HG02970 (cell line): ENCODE results near the gene ZFYVE28.

Experiments
- ATAC-seq: cut with Tn5 transposase; IDR thresholded peaks from one replicate; pipeline ENCODE4 v1.9.1; 2021; ENCODE audit warnings: mild to moderate bottlenecking, moderate library complexity, moderate number of reproducible peaks; ENCODE audit not compliant: unreplicated experiment, low FRiP score

ZFYVE28 gene

DNA sequence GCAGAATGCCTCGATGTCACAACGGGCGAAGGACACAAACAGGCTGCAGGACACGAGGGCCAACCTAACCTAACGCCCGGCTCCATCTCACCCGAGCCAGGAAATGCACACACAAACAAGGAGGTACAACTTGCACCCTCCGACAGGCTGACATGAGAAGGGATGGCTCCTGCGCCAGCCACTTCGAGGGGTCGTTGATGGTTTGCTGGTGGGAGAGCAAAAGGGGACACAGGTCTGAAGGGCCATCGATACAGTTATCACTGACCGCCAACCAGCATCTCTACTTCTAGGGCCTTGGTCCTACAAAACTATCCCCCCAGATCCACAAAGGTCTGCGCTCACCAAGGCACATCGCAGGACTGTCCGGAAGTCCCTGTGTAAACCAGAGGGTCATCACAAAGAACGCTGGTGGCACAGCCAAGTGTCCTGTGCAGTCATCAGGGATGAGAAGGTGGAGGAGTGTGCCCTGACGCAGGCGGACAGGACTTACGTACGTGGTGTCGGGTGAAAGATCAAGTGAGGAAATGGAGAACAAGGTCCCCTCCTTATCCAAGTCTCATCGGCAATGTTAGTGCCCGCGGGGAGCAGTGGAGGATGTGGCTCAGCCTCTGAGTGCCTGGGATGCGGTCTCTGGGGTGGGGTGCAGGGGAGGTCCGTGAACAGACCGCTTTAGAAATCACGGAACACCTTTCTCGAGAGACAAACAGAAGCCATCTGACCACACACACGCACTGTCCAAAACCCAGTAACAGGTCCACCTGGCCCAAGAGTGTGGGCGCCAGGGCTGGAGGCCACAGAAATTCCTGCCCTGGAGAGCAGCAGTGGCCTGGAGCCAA is 163.6 kb downstream of the ZFYVE28 start:
- ATAC-seq, result no peak

DNA sequence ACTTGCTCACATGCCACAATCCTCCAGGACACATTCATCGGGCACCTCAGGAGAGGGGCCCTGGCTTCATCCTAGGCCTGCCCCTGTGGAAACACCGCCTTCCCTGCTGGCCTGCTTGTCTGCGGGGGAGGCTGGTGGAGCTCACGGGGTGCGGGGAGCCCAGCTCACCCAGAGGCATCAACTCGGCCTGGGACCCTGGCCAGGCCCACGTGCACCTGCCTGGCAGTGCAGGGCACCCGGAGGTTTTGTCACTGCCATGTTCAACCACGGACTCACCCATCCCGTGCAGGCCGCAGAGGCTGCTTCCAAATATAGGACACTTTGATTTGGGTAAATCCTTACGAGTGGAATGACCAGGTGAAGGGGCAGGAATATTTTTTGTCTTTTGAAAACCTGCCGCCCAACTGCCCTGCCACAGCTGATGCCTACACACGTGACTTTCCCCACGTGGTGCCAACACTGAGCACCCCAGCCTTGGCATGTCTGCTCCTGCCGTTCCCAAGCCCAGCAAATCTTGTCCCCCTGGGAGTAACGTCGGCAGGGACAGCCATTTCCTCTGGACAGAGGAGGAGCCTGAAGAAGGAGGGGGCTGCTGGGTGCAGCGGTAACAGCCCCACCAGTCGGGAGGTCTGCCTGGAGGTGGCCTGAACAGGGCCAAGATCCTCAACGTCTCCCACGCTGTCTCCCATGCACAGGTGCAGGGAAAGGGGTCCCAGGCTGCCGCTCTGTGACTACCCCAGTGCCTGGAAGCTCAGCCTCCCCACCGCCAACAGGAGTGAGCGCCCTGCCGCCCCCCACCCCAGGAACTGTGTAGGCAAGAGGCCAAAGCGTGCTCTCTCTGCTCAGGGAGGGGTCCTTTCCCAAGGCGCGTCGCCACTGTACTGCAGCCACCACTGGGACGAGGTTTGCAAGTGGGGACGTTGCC is 165.0 kb downstream of the ZFYVE28 start:
- no peak for ATAC-seq

- no peak for ATAC-seq
Measured at GRCh38 chr4:2252530-2253091, 165.8 kb downstream of the ZFYVE28 start.

GRCh38 chr4:2251795-2252529 is 166.5 kb downstream of the ZFYVE28 start:
- ATAC-seq, result no peak

GRCh38 chr4:2251073-2251794 is 167.2 kb downstream of the ZFYVE28 start:
- no peak for ATAC-seq

GRCh38 chr4:2250357-2251072 is 167.9 kb downstream of the ZFYVE28 start:
- ATAC-seq, result no peak

- no peak for ATAC-seq
Measured at GRCh38 chr4:2249526-2250356, 168.7 kb downstream of the ZFYVE28 start.

DNA sequence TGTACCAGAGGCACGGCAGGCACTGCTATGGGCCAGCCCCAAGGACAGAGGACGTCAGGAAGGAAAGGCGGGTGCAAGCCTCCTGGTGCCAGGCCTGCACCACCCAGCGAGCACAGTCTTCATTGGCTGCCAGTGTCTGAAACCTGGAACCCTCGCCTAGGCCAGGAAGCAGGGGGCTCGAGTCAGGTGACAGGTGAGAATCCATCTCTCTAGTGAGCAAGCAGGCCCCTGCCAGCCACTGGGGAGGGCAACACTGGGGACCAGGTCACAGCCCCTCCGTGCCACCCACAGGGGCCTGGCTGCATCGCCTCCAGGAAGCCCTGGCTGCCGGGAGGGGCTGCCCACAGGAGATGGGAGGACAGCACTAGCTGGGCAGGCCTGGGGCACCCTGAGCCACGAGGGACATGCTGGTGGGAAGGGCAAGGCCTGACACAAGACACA is 169.6 kb downstream of the ZFYVE28 start:
- no peak for ATAC-seq

GRCh38 chr4:2248044-2248780 is 170.2 kb downstream of the ZFYVE28 start:
- no peak for ATAC-seq

DNA sequence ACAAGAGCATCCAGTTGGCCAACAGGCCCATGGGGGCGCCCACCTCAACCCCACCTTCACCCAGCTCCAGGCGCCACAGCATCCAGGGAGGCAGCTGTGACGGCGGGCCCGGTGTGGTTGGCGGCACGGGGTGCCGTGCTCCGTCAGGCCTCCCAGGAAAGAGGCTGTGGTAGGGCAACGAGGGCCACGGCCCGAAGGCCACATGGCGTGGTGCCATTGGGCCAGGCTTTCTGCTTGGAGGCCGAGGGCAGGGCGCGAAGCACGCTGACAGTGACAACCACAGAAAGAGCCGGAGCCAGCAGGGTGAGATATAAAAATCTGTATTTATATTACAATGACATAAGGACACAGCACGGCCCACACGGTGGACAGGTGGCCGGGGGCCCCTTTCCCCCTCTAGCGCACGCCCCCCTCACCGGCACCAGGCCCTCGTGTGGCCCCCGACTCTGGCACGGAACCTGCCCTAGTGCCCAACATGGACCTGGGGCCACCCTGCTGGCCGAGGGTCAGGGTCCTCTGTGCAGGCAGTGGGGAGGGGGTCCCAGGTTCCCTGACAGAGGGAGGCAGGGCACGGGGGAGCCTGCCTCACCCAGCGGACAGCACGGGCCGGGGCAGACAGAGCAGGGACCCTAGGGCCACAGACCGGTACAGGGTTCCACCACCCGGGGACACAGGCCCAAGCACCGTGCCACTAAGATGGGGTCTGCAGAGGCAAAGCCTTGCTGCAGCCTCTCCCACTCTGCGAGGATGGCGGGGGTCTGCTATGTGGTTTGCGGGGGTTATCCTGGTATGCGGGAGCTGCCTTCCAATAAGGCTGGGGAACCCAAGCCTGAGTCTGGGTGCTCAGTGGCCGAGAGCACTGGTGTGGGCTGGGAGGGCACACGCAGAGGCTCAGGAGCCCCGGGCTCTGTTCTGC is 171.1 kb downstream of the ZFYVE28 start:
- ATAC-seq, result no peak

DNA sequence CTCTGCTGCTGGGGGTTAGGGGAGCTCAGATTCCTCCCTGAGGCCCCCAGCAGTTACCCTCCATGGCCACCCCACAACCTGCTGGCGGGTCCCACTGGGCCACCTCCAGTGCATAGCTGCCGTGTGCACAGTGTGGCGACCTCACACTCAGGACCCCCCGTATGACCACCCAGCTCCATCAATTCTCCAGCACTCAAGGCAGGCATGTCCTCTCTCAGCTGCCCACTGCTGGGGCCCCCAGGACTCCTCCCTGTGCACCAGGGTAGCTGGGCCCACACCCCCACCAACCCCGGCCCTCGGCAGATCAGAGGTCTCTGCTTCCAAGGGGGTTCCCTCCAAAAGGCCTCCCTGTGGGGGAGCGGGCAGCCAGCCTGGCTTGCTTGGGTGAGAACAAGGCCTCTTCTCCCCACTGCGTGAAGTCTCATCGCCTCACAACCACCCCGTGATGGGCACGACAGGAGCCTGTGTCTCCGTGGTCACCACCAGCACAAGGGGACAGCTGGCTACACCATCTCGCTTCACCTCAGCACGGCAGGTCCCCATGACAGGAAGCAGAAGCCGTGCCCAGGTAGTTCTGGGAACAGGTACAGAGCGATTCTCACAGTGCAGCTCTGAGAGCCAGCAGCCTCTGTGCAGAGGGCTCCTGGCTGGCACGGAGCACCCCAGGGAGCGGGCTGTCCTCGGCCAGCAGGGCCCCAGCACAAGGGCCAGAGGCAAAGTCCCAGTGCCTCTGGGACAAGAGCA is 171.9 kb downstream of the ZFYVE28 start:
- no peak for ATAC-seq

- no peak for ATAC-seq
Measured at GRCh38 chr4:2245787-2246275, 172.6 kb downstream of the ZFYVE28 start.

GRCh38 chr4:2245057-2245786 is 173.2 kb downstream of the ZFYVE28 start:
- ATAC-seq, result no peak

DNA sequence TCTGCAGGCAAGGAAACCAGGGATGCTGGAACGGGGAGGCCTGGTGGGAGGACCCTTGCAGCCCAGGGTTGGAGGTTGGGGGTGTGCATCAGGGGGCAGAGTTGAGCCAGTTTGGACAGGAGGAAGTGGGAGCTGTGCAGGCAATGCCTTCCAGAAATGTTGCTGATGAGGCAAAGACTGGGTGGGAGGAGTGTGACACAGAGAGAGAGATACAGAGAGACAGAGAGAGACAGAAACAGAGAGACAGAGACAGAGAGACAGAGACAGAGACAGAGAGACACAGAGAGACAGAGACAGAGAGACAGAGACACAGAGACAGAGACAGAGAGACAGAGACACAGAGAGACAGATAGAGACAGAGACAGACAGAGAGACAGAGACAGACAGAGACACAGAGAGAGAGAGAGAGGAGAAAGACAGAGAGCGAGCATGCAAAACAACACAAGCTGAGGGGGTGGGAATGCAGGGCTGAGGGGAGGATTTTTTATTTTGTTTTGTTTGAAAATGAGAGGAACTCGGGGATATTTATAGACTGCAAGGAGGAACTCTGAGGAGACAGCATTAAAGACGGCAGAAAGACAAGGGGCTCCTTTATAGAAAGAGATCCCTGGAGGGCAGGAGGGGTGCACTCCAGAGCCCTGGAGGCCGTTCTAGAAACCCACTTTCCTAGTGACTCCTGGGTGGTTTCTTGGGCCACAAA is 174.6 kb downstream of the ZFYVE28 start:
- ATAC-seq, result no peak
